Coronary artery (tissue), 2 donors: ENCODE measurements around the gene RABL6.
"Not testable (repeated sequence)": the region's sequence is repeated elsewhere in the genome, so short reads cannot be mapped to it uniquely, and the experiment has no call there.

Experiments used
- DNase-seq: peaks from one replicate; pipeline ENCODE4 v3.0.0-alpha.2; 2017; ENCODE audit warnings: low spot score
- H3K27ac ChIP-seq, 2 donors: fragments of 200-600 bp; sonication (generic); one replicate each; pipeline ENCODE4 v1.5.1; 2016 to 2019
- H3K4me3 ChIP-seq: fragments of 200-600 bp; sonication (generic); 2 replicates; pipeline ENCODE4 v1.5.1; 2016; ENCODE audit warnings: mild to moderate bottlenecking, moderate library complexity
- TF ChIP-seq, protein P1 (sequence below): fragments of 200-600 bp; sonication (generic); IDR thresholded peaks from one replicate; pipeline ENCODE4 v1.5.1; 2019; ENCODE audit warnings: antibody characterized with exemption

RABL6 gene

DNA sequence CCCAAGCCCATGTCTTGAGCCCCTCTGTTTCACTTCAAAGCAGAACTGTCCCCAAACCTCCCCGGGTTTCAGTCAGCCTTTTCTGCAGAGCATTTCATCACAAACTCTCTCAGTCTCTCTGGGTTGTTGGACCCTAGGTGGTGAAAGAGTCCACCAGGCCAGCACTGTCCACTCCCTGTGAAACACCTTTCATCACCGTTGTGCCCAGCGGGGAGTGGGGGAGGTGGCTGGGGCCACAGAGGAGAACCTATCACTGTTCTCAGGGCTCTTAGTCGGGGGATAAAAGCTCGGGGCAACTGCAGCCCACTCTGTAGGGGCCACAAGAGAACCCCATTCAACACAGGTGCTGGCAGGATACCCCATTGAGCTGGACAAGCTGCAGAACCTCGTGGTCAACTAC lies 5.4 kb upstream of the RABL6 start:
- H3K27ac ChIP-seq, result no peak overlapping the region
- TF ChIP-seq, protein P1, sequence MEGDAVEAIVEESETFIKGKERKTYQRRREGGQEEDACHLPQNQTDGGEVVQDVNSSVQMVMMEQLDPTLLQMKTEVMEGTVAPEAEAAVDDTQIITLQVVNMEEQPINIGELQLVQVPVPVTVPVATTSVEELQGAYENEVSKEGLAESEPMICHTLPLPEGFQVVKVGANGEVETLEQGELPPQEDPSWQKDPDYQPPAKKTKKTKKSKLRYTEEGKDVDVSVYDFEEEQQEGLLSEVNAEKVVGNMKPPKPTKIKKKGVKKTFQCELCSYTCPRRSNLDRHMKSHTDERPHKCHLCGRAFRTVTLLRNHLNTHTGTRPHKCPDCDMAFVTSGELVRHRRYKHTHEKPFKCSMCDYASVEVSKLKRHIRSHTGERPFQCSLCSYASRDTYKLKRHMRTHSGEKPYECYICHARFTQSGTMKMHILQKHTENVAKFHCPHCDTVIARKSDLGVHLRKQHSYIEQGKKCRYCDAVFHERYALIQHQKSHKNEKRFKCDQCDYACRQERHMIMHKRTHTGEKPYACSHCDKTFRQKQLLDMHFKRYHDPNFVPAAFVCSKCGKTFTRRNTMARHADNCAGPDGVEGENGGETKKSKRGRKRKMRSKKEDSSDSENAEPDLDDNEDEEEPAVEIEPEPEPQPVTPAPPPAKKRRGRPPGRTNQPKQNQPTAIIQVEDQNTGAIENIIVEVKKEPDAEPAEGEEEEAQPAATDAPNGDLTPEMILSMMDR, result no peak
- no peak overlapping the region for H3K4me3 ChIP-seq
- no peak for DNase-seq

DNA sequence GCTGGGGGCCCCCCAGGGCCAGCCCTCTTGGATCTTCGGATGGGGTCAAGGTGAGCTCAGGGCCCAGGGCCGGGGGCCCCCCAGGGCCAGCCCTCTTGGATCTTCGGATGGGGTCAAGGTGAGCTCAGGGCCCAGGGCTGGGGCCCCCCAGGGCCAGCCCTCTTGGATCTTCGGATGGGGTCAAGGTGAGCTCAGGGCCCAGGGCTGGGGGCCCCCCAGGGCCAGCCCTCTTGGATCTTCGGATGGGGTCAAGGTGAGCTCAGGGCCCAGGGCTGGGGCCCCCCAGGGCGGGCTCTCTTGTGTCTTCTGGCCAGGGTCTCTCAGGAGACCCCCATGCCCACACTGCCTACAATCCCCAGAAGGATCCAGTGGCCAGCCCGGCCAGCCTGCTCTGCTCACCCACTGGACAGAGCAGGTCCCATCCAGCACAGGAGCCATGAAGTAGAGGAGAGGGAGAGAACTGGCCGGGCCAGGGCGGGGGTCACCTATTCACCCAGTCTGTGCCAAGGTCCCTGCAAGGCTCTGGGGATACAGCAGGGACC lies 4.7 kb upstream of the RABL6 start:
- not testable (repeated sequence) for H3K27ac ChIP-seq, DNase-seq, H3K4me3 ChIP-seq

DNA sequence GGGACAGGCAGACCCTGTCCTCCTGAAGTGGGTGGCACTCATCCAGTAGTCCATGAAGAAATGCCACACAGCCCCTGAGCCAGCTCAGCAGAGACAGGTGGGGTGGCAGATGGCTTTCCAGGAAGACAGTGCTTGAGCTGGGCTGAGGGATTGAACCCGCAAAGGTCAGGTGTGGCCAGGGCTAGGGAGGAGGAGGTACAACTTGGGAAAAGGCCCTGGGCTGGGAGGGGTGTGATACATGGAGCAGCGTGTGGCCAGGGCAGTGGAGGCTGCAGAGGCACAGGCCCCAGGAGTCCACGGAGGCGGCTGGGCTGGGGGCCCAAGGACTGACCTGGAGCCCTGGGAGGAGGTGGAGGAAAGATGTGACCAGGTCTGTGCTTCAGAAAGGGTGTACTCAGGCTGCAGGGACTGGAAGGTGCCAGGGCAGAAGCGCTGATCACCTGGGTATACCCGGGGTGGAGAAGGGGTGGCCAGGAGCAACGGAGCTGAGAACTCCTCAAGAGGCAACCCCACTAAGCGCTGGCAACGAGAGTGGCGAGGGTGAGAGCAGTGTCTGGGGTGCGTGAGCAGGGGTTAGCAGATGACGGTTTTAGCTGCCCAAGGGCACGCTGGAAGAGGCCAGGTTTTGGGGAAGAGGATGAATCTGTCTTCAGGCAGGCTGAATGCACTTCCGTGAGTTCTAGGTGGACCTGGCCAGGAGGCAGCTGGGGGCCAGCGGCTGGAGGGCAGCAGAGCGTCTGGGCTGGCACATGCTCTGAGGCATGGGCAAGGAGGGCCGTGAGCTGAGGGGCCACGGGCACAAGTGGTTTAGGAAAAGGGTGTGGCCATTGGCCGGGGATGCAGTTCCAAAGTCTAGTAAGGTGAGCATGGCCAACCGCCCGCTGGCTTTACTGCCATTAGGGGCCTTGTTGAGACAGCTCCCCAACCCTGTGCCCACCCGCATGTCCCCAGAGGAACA lies 3.9 kb upstream of the RABL6 start:
- no peak for DNase-seq
- TF ChIP-seq, protein P1, result no peak
- Histone ChIP-seq H3K4me3 (no peak overlapping the region), H3K27ac (no peak overlapping the region)

DNA sequence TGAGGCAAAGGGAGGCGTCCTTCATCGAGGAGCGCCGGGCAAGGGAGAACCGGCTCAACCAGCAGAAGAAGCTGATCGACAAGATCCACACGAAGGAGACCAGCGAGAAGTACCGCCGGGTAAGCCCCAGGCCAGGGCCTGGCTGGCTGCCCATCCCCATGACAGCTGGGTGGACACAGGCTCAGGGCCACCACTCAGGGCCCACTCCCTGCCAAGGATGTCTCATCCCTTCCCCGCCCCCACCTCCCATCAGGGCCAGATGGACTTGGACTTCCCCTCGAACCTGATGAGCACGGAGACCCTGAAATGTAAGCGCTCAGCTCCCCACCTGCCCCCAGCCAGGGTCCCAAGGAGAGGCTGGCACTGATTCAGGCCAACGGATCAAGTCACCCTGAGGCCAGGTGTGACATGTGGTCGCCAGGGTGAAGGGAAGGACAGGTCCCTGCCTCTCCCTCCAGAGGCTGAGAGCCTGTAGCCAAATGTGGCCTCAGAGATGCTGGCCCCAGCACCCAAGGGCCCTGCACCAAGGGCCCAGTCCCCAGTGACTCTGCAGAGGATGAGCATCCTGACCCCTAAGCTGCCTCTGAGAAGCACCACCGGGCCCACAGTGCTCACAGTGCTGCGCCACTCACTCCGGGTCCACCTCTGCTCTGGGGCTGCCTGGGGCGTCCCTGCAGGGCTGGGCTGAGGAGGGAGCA lies 3.1 kb upstream of the RABL6 start:
- H3K27ac ChIP-seq, result no peak overlapping the region
- H3K4me3 ChIP-seq, result no peak overlapping the region
- DNase-seq, result no peak
- TF ChIP-seq, protein P1, result no peak

DNA sequence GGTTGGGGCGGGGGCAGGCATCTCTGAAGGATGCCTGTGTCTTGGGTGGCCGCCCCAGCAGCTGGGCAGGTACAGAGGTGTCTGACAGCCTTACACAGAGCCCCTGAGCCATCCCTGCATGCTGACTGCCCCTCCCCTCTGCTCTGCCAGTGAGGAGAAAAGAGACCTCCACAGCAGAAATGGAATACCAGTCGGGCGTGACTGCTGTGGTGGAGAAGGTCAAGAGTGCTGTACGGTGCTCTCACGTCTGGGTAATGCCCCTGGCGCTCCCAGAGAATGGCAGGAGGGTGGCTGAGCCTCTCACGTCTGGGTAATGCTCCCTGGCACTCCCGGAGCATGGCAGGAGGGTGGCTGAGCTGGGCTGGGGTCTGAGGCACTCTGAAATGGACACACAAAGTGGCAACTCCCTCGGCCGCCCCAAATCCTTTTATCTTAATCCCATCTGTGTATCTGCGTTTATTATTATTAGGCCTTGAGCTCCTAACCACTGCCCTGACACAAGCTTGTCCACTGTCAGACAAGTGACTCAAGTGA lies 2.5 kb upstream of the RABL6 start:
- Histone ChIP-seq H3K4me3 (no peak overlapping the region), H3K27ac (no peak overlapping the region)
- TF ChIP-seq, protein P1, result no peak
- no peak for DNase-seq

DNA sequence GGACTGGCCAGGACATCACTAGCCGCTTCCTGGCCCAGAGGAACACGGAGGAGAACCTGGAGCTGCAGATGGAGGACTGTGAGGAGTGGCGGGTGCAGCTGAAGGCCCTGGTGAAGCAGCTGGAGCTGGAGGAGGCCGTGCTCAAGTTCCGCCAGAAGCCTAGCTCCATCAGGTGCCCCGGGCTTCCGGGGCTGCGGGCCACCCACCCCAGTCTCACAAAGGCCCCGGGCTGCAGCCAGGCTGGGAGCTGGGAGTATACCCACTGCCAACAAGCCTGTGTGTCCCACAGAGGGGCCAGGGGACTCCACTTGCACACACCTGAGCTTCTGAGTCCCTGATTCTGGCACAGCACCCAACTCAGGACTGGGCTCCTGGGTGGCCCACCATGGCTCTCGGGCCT lies 1.7 kb upstream of the RABL6 start:
- Histone ChIP-seq H3K27ac (no peak overlapping the region), H3K4me3 (no peak overlapping the region)
- TF ChIP-seq, protein P1, result no peak
- no peak for DNase-seq

DNA sequence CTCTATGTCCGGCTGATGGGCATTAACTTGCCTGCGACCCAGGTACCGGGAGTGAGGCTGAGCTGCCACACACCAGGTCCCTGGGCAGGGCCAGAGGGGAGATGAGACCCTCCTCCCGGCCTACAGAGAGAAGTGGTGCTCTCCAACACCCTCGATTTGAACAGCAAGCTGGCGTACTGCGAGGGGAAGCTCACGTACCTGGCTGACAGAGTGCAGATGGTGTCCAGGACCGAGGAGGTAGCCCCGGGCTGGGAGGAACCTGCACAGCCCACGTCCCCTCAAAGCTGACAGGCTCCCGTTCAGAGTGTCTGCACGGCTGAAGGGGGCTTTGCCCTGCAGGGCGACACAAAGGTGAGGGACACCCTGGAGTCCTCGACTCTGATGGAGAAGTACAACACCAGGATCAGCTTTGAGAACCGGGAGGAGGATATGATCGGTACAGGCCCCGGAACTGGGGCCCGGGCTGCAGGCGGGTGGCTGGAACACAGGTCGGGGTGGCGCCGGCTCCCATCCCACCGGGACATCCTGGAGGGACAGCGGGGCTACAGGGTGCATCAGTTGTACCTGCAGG lies 1.0 kb upstream of the RABL6 start:
- peak overlapping the region; percentile 78 to 93 for H3K27ac ChIP-seq
- DNase-seq, result no peak
- TF ChIP-seq, protein P1, result no peak
- H3K4me3 ChIP-seq, result peak overlapping the region; percentile 89
